ENCODE measurements around the gene RGS13. TPM values are rescaled to one million over a fixed set of nuclear protein-coding genes. Genes with fewer than 3 reads are reported as not detected.
"Not testable (repeated sequence)": the region's sequence is repeated elsewhere in the genome, so short reads cannot be mapped to it uniquely, and the experiment has no call there.

The RGS13 gene
- total RNA-seq, 1 donor from 2014 or later, result not detected

DNA sequence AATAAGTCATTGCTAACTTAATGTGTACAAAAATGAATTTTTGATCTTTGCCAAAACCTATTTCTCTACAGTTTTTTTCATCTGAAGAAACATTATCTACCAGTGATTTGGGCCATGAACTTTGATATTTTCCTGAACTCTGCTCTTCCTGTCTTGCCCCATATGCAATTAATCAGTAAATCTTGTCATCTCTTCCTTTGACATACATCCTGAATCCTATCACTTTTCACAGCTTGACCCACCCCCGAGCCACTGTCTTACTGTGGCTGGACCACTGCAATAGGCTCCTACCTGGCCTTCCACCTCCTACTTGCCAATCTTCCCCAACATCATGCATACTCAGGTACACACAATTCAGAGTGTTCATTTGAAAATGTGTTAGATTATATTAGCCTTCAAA, 46.4 kb downstream of the RGS13 start:
- H3K4me3 Mint-ChIP-seq, result no peak overlapping the region
- H3K27ac Mint-ChIP-seq (ENCODE audit: unreplicated experiment), result no peak overlapping the region
- DNase-seq (ENCODE audit: low read depth, low spot score), result no peak

DNA sequence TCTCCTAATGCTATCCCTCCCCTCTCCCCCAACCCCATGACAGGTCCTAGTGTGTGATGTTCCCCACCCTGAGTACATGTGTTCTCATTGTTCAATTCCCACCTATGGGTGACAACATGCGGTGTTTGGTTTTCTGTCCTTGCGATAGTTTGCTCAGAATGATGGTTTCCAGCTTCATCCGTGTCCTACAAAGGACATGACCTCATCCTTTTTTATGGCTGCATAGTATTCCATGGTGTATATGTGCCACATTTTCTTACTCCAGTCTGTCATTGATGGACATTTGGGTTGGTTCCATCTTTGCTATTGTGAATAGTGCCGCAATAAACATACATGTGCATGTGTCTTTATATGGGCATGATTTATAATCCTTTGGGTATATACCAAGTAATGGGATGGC, 47.1 kb downstream of the RGS13 start:
- H3K27ac Mint-ChIP-seq (ENCODE audit: unreplicated experiment); DNase-seq (ENCODE audit: low read depth, low spot score); H3K4me1 Mint-ChIP-seq; H3K4me3 Mint-ChIP-seq; H3K27me3 Mint-ChIP-seq (ENCODE audit: low read depth): not testable (repeated sequence)
- H3K36me3 Mint-ChIP-seq (ENCODE audit: low read depth), result peaks cover 11% of the 10 kb centered on the region
- H3K9me3 Mint-ChIP-seq, result peaks cover 15% of the 10 kb centered on the region

More for the DNA sequence above, 46.4 kb downstream of the RGS13 start:
- H3K4me1 Mint-ChIP-seq, result no peaks in the 10 kb centered on the region
- no peaks in the 10 kb centered on the region for H3K27me3 Mint-ChIP-seq (ENCODE audit: low read depth)
- peaks cover 10% of the 10 kb centered on the region for H3K36me3 Mint-ChIP-seq (ENCODE audit: low read depth)
- TF ChIP-seq, protein P1, sequence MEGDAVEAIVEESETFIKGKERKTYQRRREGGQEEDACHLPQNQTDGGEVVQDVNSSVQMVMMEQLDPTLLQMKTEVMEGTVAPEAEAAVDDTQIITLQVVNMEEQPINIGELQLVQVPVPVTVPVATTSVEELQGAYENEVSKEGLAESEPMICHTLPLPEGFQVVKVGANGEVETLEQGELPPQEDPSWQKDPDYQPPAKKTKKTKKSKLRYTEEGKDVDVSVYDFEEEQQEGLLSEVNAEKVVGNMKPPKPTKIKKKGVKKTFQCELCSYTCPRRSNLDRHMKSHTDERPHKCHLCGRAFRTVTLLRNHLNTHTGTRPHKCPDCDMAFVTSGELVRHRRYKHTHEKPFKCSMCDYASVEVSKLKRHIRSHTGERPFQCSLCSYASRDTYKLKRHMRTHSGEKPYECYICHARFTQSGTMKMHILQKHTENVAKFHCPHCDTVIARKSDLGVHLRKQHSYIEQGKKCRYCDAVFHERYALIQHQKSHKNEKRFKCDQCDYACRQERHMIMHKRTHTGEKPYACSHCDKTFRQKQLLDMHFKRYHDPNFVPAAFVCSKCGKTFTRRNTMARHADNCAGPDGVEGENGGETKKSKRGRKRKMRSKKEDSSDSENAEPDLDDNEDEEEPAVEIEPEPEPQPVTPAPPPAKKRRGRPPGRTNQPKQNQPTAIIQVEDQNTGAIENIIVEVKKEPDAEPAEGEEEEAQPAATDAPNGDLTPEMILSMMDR (conservative IDR thresholded peaks at IDR 0.05), result no peak
- peaks cover 14% of the 10 kb centered on the region for H3K9me3 Mint-ChIP-seq

DNA sequence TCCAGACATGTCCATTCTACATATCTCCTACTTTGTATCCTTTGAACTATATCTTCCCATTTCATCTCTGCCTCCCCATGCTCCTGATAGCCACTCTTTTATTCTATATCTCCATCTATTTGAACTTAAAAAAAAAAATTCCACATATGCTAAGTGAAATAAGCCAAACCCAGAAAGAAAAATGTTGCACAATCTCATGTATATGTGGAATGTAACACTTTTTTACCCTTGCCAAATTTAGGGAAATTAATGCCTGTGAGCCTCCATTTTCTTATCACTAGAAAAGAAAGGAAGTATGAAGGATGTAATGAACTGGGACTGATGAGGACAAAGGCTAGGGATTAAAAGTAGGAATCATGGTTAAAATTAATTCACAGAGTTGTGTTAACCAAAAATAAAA, 53.5 kb downstream of the RGS13 start:
- Mint-ChIP-seq H3K4me3 (no peak overlapping the region), H3K9me3 (peaks cover 27% of the 10 kb centered on the region), H3K27ac (ENCODE audit: unreplicated experiment) (no peak overlapping the region), H3K4me1 (no peaks in the 10 kb centered on the region), H3K36me3 (ENCODE audit: low read depth) (peaks cover 13% of the 10 kb centered on the region), H3K27me3 (ENCODE audit: low read depth) (no peaks in the 10 kb centered on the region)
- TF ChIP-seq, protein P1 (conservative IDR thresholded peaks at IDR 0.05), result no peak
- DNase-seq (ENCODE audit: low read depth, low spot score), result no peak

DNA sequence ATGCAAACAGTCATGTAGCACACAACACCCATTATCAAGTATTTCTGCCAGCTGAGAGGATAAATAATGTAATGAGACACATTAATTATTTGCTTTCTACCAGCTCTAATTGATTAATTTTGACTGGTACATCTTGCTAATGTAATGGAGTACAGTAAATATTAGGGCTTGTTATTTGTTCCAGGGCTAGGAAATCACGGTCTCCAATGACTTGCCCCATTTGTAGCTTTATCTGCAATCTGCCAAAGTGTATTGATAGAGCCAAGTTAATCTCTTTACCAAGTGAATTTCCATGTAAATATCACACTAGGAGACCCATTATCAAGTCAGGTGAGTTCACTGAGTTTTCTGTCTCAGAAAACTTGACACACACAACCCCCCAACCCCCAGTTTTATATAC, 55.1 kb downstream of the RGS13 start:
- peaks cover 8% of the 10 kb centered on the region for H3K36me3 Mint-ChIP-seq (ENCODE audit: low read depth)
- H3K4me1 Mint-ChIP-seq, result no peaks in the 10 kb centered on the region

DNA sequence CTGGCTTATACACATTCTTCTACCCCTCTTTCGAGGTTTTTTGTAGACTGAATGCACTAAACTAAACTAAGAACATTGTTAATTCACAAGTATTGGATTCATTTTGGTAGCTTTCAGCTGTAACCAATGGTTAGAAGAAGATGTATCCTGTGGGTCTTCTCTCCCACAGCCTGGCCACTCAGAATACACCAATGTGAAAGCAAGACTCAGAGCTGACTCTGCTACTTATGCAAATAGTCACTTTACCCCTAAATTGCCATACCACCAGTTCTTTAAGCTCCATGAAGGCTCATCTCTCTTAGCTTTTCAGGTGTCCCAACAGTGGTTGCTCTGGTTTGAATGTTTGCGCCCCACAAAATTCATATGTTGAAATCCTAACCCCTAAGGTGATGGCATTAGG, 60.1 kb downstream of the RGS13 start:
- H3K36me3 Mint-ChIP-seq (ENCODE audit: low read depth), result peaks cover 2% of the 10 kb centered on the region
- TF ChIP-seq, protein P1 (conservative IDR thresholded peaks at IDR 0.05), result no peak
- H3K9me3 Mint-ChIP-seq, result peaks cover 13% of the 10 kb centered on the region
- no peak overlapping the region for H3K4me3 Mint-ChIP-seq
- DNase-seq (ENCODE audit: low read depth, low spot score), result no peak
- no peaks in the 10 kb centered on the region for H3K27me3 Mint-ChIP-seq (ENCODE audit: low read depth)
- H3K4me1 Mint-ChIP-seq, result no peaks in the 10 kb centered on the region
- H3K27ac Mint-ChIP-seq (ENCODE audit: unreplicated experiment), result no peak overlapping the region

More for the DNA sequence above, 55.1 kb downstream of the RGS13 start:
- H3K9me3 Mint-ChIP-seq, result peaks cover 20% of the 10 kb centered on the region
- DNase-seq (ENCODE audit: low read depth, low spot score), result no peak
- TF ChIP-seq, protein P1 (conservative IDR thresholded peaks at IDR 0.05), result no peak
- H3K4me3 Mint-ChIP-seq, result no peak overlapping the region
- no peak overlapping the region for H3K27ac Mint-ChIP-seq (ENCODE audit: unreplicated experiment)
- H3K27me3 Mint-ChIP-seq (ENCODE audit: low read depth), result no peaks in the 10 kb centered on the region

DNA sequence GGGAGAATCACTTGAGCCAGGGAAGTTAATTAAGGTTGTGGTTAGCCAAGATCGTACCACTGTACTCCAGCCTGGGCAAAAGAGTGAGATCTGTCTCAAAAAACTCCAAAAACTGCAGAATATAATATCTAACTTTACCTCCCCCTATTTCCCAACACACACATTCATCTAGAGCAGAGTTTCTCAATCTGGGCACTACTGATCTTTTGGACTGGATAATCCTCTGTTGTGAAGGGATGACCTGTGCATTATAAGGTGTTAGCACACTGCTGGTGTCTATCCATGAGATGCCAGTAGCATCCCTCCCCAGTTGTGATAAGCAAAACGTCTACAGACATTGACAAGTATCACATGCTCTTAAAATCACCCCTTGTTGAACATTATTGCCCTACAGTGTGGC, 61.8 kb downstream of the RGS13 start:
- Mint-ChIP-seq H3K27ac (ENCODE audit: unreplicated experiment) (no peak overlapping the region), H3K9me3 (peaks cover 4% of the 10 kb centered on the region), H3K36me3 (ENCODE audit: low read depth) (peaks cover 2% of the 10 kb centered on the region), H3K4me1 (no peaks in the 10 kb centered on the region), H3K4me3 (no peak overlapping the region), H3K27me3 (ENCODE audit: low read depth) (no peaks in the 10 kb centered on the region)
- TF ChIP-seq, protein P1 (conservative IDR thresholded peaks at IDR 0.05), result no peak
- DNase-seq (ENCODE audit: low read depth, low spot score), result no peak

Data from neural crest cell (in vitro differentiated cells).